SK-N-MC (cell line): ENCODE results near the gene HOXC13.

Source experiments
- EZH2 ChIP-seq: fragments of 200-600 bp; sonication (generic); IDR thresholded peaks from one replicate; pipeline ENCODE4 v1.6.1; 2017; ENCODE audit warnings: antibody characterized with exemption
- POLR2AphosphoS5 ChIP-seq: IDR thresholded peaks from 2 replicates; pipeline ENCODE4 v1.6.1; 2012; ENCODE audit warnings: mild to moderate bottlenecking, low read depth, low read length, borderline replicate concordance

DNA sequence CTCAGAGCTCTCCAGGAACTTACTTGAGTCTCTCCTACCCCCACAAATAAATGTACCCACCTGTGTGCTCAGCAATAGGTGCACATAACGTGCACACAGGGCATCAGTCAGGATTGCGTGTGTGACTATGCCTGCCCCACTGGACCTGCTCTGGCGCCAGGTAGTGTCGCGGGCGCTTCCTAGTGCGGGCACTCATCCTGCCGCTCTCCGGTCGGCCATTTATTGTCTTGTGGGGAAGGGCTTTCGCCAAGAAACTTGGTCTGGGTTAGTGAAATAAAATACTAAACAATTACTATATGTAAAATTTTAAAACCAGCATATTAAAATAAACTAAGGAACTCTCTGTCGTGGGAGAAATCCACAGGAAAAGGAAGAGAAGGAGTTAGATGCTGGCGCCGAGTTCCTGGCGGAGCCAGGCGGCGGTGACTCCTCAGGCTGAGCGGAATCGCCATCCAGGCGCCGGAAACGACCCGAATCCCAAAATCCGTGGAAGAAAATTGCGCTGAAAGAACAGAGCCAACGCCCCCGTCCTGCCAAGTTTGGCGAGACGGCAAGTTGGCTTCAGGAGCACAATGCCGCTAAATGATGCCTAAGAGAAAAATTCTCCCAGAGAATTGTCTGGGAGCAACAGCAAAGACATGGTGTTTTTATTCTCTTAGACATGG lies 7.9 kb upstream of the HOXC13 start:
- TF ChIP-seq EZH2, result no peak
- TF ChIP-seq POLR2AphosphoS5, result no peak
